Measurements from ENCODE around the gene PDHB.

- no peak for TF ChIP-seq EZH2phosphoT487 (IDR thresholded peaks at IDR 0.05; ENCODE audit: low read depth)
- TF ChIP-seq, protein P1, sequence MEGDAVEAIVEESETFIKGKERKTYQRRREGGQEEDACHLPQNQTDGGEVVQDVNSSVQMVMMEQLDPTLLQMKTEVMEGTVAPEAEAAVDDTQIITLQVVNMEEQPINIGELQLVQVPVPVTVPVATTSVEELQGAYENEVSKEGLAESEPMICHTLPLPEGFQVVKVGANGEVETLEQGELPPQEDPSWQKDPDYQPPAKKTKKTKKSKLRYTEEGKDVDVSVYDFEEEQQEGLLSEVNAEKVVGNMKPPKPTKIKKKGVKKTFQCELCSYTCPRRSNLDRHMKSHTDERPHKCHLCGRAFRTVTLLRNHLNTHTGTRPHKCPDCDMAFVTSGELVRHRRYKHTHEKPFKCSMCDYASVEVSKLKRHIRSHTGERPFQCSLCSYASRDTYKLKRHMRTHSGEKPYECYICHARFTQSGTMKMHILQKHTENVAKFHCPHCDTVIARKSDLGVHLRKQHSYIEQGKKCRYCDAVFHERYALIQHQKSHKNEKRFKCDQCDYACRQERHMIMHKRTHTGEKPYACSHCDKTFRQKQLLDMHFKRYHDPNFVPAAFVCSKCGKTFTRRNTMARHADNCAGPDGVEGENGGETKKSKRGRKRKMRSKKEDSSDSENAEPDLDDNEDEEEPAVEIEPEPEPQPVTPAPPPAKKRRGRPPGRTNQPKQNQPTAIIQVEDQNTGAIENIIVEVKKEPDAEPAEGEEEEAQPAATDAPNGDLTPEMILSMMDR (IDR thresholded peaks at IDR 0.05; ENCODE audit: low read depth, low read length): no peak
Observed at GRCh38 chr3:58417075-58417474, 16.6 kb downstream of the PDHB start.

Data from OCI-LY3 (cell line).